ENCODE results near the gene PRDM11. TPM values are rescaled to one million over a fixed set of nuclear protein-coding genes. Genes with fewer than 3 reads are reported as not detected.

Gene PRDM11
- total and polyA plus RNA-seq, 2 of the 4 experiments (the other 2 are of a cell fraction), result 2.2 to 2.7 TPM

DNA sequence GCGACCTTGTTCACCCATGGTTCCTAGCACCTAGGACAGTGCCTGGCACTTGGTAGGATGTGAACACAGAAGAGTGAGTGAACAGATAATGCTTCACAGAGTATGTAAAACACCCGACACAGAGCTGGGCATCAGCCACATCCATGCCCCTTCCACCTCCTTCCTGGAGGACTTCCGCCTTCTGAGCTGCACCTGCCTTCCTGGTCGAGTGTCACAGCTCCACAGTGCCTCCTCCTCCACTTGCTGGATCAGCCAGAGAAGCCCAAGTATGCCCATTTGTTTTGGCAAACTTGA, 20.1 kb downstream of the PRDM11 start:
- Histone ChIP-seq H4K91ac (ENCODE audit: insufficient read depth, low read depth, low read length) (no peak overlapping the region), H2BK120ac (ENCODE audit: low read depth, low read length) (no peak overlapping the region), H2BK15ac (ENCODE audit: low read depth, low read length) (no peak overlapping the region), H3K56ac (ENCODE audit: extremely low read depth, insufficient read depth, low read length) (no peak overlapping the region), H2BK20ac (ENCODE audit: low read depth, low read length) (no peak overlapping the region), H2BK5ac (ENCODE audit: low read depth, low read length, poor library complexity, severe bottlenecking) (no peak overlapping the region), H3K4me1 (ENCODE audit: control insufficient read depth, insufficient read depth, low read length) (no peaks in the 10 kb centered on the region), H4K5ac (ENCODE audit: low read depth, low read length) (no peak overlapping the region), H3K9me1 (ENCODE audit: insufficient read depth, low read length) (no peaks in the 10 kb centered on the region; the same call in 1 of the 2 replicates), H2AK5ac (ENCODE audit: low read depth, low read length) (no peak overlapping the region), H4K20me1 (ENCODE audit: insufficient read depth, low read length) (peaks cover 5% of the 10 kb centered on the region; the same call in 1 of the 2 replicates), H3K18ac (ENCODE audit: low read depth, low read length) (no peak overlapping the region), H3K36me3 (ENCODE audit: control insufficient read depth, insufficient read depth, low read length) (no peaks in the 10 kb centered on the region), H3K23ac (ENCODE audit: low read depth, low read length) (no peak overlapping the region), H3K9ac (ENCODE audit: low read depth, low read length) (no peak overlapping the region), H3K4me3 (ENCODE audit: insufficient read depth, low read depth, low read length) (no peak overlapping the region), H3K27me3 (ENCODE audit: control insufficient read depth, insufficient read depth, low read length) (no peaks in the 10 kb centered on the region), H2AFZ (replicated peaks; ENCODE audit: low read length, poor library complexity) (no peak overlapping the region), H4K8ac (ENCODE audit: low read depth in 2 of 2, low read length in 2 of 2) (no peak overlapping the region), H3K27ac (ENCODE audit: insufficient read depth, low read length) (no peak overlapping the region), H3K4me2 (ENCODE audit: low read depth, low read length) (no peak overlapping the region), H3K79me1 (ENCODE audit: low read depth in 1 of 2, low read length in 2 of 2) (no peaks in the 10 kb centered on the region), H2AK9ac (replicated peaks; ENCODE audit: low read depth, low read length, poor library complexity) (no peak overlapping the region), H3K4ac (ENCODE audit: low read depth, low read length) (no peak overlapping the region), H3K14ac (replicated peaks; ENCODE audit: low read depth, low read length) (no peak overlapping the region), H3K9me3 (ENCODE audit: control insufficient read depth, insufficient read depth, low read length) (no peaks in the 10 kb centered on the region)
- intact Hi-C loops (cut with micrococcal nuclease), result no loop called here
- in situ Hi-C loops (cut with MboI; ENCODE audit: low sequenced_read_pairs), result no loop called here
- no CpG with 5 or more reads among the region's 4 CpGs for WGBS, 2 experiments (ENCODE audit: extremely low coverage in 2 of 2, insufficient read length in 1 of 2)
- ChIA-PET POLR2A (ENCODE audit: unreplicated experiment) (no interaction called here), CTCF (no interaction called here)
- TF ChIP-seq, protein P1, sequence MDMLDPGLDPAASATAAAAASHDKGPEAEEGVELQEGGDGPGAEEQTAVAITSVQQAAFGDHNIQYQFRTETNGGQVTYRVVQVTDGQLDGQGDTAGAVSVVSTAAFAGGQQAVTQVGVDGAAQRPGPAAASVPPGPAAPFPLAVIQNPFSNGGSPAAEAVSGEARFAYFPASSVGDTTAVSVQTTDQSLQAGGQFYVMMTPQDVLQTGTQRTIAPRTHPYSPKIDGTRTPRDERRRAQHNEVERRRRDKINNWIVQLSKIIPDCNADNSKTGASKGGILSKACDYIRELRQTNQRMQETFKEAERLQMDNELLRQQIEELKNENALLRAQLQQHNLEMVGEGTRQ (IDR thresholded peaks at IDR 0.05; ENCODE audit: low read depth, low read length), result no peak
- TF ChIP-seq, protein P2, sequence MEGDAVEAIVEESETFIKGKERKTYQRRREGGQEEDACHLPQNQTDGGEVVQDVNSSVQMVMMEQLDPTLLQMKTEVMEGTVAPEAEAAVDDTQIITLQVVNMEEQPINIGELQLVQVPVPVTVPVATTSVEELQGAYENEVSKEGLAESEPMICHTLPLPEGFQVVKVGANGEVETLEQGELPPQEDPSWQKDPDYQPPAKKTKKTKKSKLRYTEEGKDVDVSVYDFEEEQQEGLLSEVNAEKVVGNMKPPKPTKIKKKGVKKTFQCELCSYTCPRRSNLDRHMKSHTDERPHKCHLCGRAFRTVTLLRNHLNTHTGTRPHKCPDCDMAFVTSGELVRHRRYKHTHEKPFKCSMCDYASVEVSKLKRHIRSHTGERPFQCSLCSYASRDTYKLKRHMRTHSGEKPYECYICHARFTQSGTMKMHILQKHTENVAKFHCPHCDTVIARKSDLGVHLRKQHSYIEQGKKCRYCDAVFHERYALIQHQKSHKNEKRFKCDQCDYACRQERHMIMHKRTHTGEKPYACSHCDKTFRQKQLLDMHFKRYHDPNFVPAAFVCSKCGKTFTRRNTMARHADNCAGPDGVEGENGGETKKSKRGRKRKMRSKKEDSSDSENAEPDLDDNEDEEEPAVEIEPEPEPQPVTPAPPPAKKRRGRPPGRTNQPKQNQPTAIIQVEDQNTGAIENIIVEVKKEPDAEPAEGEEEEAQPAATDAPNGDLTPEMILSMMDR (conservative IDR thresholded peaks at IDR 0.05; ENCODE audit: low read depth, low read length), result no peak
- TF ChIP-seq, protein P3, sequence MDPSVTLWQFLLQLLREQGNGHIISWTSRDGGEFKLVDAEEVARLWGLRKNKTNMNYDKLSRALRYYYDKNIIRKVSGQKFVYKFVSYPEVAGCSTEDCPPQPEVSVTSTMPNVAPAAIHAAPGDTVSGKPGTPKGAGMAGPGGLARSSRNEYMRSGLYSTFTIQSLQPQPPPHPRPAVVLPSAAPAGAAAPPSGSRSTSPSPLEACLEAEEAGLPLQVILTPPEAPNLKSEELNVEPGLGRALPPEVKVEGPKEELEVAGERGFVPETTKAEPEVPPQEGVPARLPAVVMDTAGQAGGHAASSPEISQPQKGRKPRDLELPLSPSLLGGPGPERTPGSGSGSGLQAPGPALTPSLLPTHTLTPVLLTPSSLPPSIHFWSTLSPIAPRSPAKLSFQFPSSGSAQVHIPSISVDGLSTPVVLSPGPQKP (IDR thresholded peaks at IDR 0.05; ENCODE audit: borderline replicate concordance, low read depth, low read length), result no peak
- TF ChIP-seq MXI1 (IDR thresholded peaks at IDR 0.05; ENCODE audit: borderline replicate concordance, low read depth, low read length) (no peak), FOS (IDR thresholded peaks at IDR 0.05; ENCODE audit: low read depth, low read length) (no peak), MAZ (IDR thresholded peaks at IDR 0.05; ENCODE audit: borderline replicate concordance, low read depth, low read length) (no peak), RCOR1 (IDR thresholded peaks at IDR 0.05; ENCODE audit: insufficient replicate concordance, low read length) (no peak), CEBPB (IDR thresholded peaks at IDR 0.05; ENCODE audit: low read depth, low read length) (no peak), BHLHE40 (IDR thresholded peaks at IDR 0.05; ENCODE audit: low read depth, low read length) (no peak), CHD1 (IDR thresholded peaks at IDR 0.05; ENCODE audit: low read depth, low read length) (no peak), MAFK (IDR thresholded peaks at IDR 0.05; ENCODE audit: low read depth, low read length) (no peak), RFX5 (IDR thresholded peaks at IDR 0.05; ENCODE audit: low read depth, low read length) (no peak), POLR2A (IDR thresholded peaks at IDR 0.05; ENCODE audit: low read depth, low read length) (no peak), RAD21 (IDR thresholded peaks at IDR 0.05; ENCODE audit: low read length) (no peak), SMC3 (IDR thresholded peaks at IDR 0.05; ENCODE audit: low read depth, low read length) (no peak)
- dilution Hi-C loops (cut with HindIII; ENCODE audit: low sequenced_read_pairs, unreplicated experiment), result no loop called here
- DNase-seq (no peak), ATAC-seq (ENCODE audit: low read depth) (no peak)
- no TSS peak for BruUV-seq (replicated peaks)
